ENCODE data around the gene SLITRK2. TPM values are rescaled to one million over a fixed set of nuclear protein-coding genes. Genes with fewer than 3 reads are reported as not detected.

Gene SLITRK2, protein sequence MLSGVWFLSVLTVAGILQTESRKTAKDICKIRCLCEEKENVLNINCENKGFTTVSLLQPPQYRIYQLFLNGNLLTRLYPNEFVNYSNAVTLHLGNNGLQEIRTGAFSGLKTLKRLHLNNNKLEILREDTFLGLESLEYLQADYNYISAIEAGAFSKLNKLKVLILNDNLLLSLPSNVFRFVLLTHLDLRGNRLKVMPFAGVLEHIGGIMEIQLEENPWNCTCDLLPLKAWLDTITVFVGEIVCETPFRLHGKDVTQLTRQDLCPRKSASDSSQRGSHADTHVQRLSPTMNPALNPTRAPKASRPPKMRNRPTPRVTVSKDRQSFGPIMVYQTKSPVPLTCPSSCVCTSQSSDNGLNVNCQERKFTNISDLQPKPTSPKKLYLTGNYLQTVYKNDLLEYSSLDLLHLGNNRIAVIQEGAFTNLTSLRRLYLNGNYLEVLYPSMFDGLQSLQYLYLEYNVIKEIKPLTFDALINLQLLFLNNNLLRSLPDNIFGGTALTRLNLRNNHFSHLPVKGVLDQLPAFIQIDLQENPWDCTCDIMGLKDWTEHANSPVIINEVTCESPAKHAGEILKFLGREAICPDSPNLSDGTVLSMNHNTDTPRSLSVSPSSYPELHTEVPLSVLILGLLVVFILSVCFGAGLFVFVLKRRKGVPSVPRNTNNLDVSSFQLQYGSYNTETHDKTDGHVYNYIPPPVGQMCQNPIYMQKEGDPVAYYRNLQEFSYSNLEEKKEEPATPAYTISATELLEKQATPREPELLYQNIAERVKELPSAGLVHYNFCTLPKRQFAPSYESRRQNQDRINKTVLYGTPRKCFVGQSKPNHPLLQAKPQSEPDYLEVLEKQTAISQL
- not detected for polyA plus RNA-seq (2013, experiment 1 of 2; ENCODE audit: insufficient read length)
- not detected for polyA plus RNA-seq (2013, experiment 2 of 2; ENCODE audit: insufficient read length)

- DNase-seq = no peak
These were observed at the start of gene SLITRK2 for GRCh38 chrX:145817331-145818185. SLITRK2 (plus strand) TSS chrX:145817829; CDS start chrX:145822426, 4,597 bp downstream.

DNA sequence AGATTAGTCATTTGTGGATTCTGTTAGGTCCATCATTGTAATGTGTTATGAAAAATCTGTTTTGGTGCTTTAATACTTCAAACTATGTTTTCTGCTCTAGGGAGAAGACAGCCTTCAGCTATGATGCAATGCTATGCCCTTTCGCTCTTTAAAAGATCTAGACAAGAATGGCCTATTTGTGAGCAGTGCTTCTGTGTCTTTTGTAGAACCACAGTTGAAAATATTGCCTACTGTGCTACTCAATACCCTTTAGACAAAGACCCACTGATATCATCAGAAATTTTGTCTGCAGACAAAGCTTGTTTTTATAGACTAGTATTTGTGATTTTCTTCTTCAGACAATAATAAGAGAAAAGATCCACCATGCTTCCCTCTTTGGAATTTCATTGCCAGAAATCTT, 44.6 kb upstream of the SLITRK2 start:
- no peak for DNase-seq

DNA sequence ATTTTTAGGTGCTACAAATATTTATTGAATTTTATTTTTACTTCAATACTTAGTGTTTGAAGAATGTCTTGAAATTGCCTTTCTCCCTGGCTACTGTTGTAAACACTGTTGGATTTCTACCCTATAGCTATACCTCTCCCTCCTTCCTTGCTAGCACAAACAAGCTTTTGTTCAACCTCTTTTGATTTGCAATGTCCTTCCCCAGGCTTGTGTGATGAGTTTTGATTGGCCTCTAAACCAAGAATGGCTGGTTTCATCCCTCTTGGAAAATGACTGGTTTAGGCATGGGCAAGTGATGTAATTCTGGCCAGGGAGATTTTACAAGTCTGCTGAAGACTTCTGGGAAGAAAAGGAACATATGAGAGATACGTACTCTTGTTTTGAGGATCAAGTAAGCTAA, 25.3 kb upstream of the SLITRK2 start:
- no peak for DNase-seq

DNA sequence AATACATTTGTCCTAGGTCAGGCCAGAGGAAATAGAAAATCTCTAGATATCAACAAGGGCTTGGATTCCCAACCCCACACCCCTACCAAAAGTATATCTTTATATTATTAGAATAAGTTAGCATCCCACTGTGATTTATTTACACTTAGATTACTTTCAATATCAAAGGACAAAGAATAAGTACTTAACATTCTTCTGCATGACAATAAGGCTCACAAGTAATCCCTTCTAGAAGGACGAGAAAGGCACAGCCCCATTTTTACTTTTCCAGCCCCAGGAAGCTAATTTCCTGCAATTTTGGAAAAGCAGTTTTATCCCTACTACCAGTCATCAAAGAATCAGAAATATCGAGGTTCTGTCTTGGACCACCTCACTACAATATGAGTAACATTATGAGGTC, 14.1 kb upstream of the SLITRK2 start:
- DNase-seq = no peak

DNA sequence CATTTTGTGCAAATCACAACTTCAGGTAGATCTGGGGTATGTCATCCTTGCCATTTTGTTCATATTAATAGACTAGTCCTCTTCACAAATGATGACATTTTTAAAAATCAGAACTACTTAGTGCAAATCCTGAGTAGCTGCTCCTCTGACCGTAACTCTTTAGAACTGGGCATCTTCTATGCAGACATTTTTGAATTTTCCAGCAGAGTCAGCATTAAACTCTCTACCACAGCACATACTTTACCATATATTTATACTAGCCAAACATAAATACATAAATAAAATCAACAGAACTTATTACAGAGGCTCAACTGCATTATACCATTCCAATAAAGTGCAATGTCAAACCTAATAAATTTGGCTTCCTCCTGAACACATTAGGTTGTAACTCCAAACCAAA, 4.5 kb upstream of the SLITRK2 start:
- no peak for DNase-seq

DNA sequence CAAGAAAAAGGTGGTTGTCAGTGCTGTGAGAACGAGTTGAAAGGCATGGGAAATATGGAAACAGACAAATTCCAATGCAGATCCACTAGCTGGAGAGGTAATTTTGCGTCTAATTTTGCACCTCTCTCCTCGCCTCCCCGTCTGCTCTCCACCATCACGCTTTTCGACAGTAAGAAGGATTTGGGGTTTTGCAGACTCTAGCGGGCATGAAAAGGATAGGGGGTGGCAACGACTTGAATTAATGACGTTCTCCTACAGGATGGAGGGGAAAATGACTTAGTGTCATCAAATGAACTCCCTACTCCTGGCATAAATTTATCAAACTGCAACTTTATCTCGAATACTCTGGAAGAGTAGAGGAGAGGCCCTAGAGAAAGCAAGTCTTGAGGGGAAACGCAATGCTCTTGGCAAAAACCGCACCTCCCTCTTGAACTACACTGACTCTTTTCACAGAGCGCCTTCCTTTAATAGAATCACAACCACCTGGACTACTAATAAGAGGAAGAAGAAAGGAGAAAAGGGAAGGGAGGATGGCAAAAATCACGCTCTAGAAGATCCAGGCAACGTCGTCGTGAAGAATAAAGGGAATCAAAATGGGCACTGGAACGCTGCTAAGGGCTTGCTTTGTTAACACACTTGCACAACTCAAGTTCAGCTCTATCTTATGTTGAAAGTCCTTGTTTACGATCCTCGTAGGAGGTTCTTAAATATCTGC, 871 bp upstream of the SLITRK2 start:
- DNase-seq = no peak

DNA sequence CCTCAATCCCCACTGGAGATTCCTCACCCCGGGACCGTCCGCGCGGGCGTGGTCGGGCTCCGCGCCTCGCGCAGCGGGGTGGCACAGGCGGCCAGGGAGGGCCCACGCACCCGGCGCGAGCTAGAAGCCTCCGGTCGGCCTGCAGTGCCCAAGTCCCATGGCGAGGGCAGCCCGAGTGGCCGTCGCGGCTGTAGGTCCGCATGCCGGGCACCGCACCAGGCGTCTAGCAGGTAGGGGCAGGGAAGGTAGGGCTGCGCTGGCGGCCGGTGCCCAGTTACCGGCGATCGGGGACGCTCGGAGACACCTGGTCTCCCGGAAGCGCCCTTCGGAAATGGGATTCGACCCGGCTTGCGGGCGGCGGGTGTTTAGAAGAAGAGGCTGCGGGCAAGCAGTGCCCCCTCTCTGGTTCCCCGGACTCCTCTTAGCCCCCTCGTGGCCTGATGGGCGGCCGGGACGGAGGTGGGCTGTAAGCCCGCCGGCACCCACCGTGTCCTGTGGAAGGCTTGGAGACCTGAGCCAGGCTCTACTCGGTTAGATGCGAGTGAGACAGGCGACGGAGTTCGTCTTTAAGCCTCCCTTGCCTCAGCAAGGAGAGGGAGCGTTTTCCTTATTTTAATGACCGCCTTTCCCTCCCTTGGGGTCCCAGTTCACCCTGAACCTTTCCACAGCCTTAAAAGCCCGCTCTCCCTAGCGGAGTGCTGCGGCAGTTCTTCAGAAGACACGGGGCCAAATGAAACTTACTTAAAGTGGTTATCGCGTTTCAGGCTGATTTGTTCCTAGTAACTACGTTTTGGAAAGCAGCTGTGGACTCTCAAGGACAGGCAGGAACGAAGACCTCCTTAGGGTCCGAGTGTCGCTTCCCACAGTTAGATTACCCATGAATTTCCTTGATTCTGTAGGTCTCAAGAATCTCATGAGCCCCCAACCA, 821 bp downstream of the SLITRK2 start:
- DNase-seq = no peak

DNA sequence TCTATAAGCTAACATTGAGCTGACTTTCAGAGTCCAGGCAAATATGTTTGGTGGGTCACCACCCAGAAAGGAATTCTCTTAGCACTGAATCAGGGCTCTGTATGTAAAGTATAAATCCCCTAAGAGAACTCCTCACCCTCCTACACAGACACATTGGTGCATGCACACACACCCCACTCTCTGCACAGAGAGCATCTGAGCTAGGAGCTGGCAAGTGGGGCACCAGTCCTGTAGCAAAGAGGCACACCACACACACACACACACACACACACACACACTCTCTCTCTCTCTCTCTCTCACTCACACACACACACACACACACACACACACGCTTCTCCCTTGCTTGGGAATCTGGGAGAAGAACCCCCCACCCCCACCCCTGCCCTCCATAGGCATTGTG, 3.2 kb downstream of the SLITRK2 start:
- DNase-seq = no peak

- no peak for DNase-seq
These were observed 3.8 kb downstream of the SLITRK2 start for GRCh38 chrX:145821291-145821897.

GRCh38 chrX:145821898-145822571, 4.4 kb downstream of the SLITRK2 start:
- no peak for DNase-seq

DNA sequence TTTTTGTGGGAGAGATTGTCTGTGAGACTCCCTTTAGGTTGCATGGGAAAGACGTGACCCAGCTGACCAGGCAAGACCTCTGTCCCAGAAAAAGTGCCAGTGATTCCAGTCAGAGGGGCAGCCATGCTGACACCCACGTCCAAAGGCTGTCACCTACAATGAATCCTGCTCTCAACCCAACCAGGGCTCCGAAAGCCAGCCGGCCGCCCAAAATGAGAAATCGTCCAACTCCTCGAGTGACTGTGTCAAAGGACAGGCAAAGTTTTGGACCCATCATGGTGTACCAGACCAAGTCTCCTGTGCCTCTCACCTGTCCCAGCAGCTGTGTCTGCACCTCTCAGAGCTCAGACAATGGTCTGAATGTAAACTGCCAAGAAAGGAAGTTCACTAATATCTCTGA, 5.5 kb downstream of the SLITRK2 start:
- no peak for DNase-seq

GRCh38 chrX:145825896-145826295, 8.3 kb downstream of the SLITRK2 start:
- no peak for DNase-seq

DNA sequence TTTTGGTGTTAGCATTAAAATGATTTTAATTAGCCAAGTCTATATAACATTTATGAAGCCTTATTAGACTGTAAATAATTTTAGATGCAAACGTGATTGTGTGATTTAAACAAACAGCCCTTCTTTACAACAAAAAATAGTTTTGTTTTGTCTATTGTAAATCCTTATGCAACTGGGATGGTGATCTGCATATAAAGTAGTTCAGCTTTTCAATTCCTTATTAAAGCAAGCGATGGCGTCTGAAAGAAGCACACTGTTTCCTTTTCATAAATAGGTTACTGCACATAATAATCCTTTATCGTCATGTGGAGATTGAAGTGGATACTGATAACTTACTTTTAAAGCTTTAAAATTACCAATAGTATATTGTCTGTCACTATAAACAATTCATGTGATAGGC, 8.8 kb downstream of the SLITRK2 start:
- DNase-seq = no peak

- no peak for DNase-seq
These were observed 15.2 kb downstream of the SLITRK2 start for GRCh38 chrX:145832796-145833195.

DNA sequence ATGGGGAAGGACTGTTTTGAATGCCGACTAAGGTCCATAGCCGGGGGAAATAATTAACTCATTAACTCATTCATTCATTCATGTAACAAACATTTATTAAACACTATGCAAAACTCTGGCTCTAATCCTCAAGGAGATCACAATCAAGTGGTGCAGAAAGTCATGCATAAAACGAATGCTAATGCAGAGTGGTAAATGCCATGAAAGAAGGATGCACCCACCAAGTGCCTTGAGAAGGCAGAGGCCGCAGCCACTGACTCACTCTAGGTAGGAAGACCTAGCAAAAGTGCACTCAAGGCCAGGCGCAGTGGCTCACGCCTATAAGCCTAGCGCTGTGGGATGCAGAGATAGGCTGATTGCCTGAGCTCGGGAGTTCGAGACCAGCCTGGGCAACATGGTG, 22.9 kb downstream of the SLITRK2 start:
- no peak for DNase-seq

- DNase-seq = no peak
These were observed 25.7 kb downstream of the SLITRK2 start for GRCh38 chrX:145843146-145843904.

GRCh38 chrX:145844886-145845285, 27.3 kb downstream of the SLITRK2 start:
- no peak for DNase-seq

DNA sequence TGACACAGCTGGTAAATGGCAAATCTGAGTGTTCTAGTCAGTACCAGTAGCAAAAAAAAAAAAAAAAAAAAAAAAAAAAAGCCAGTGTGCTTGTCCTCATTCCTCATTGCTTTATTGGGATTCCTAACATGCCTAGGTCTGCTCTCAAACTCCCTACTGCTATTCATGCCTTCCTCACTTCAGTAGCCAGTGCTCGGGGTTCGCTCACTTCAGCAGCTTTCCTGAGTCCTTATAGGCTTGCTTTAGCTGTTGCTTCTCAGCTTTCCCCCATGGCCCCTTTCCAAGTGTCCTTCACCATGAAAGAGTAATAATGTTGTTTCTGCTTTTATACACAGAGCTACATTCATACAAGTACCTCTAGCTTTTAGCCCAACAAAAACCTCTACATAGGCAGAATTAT, 30.8 kb downstream of the SLITRK2 start:
- no peak for DNase-seq

GRCh38 chrX:145848857-145849256, 31.2 kb downstream of the SLITRK2 start:
- no peak for DNase-seq

Measured in fibroblast of skin of abdomen (primary cell).